A549 treated with AZD9567 at 1 μM for 4 hours (cell line): ENCODE results near the gene WRAP53. TPM values are rescaled to one million over a fixed set of nuclear protein-coding genes. Genes with fewer than 3 reads are reported as not detected.

Experiments used
- total RNA-seq: library from RNA; stranded (reverse); fragments of 200-300 nt; extraction: Qiagen RNA extraction; gene quantifications from 5 replicates; pipeline ENCODE4 v1.2.3, GENCODE V29; 2022; ENCODE audit not compliant: insufficient read depth

The WRAP53 gene
- 39.9 to 45.3 TPM (median 43.7 TPM) in 5 replicates for total RNA-seq

DNA sequence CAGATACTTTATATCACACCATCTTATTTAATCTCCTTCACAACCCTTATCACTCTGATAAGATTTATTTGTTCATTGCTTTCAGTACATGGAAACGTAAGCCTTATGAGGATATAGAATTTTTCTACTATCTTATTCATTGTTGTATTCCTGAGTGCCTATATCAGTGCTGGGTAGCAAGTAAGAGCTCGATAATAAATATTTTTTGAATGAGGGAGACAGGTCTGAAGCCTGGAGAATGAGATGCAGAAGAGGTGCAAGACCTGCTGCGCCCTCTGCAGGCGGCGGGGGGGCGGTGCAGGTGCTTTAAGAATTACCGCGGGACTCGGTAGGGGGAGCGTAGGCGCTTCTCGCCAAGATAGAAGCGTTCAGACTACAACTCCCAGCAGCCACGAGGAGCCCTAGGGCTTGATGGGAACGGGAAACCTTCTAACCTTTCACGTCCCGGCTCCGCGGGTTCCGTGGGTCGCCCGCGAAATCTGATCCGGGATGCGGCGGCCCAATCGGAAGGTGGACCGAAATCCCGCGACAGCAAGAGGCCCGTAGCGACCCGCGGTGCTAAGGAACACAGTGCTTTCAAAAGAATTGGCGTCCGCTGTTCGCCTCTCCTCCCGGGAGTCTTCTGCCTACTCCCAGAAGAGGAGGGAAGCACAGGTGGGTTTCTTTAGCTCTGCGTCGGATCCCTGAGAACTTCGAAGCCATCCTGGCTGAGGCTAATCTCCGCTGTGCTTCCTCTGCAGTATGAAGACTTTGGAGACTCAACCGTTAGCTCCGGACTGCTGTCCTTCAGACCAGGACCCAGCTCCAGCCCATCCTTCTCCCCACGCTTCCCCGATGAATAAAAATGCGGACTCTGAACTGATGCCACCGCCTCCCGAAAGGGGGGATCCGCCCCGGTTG, at the start of gene WRAP53:
Gene WRAP53, plus strand, starts transcription at position 570 of the 900 bp plus-strand sequence. Its CDS starts 172 bp downstream, at position 742.

DNA sequence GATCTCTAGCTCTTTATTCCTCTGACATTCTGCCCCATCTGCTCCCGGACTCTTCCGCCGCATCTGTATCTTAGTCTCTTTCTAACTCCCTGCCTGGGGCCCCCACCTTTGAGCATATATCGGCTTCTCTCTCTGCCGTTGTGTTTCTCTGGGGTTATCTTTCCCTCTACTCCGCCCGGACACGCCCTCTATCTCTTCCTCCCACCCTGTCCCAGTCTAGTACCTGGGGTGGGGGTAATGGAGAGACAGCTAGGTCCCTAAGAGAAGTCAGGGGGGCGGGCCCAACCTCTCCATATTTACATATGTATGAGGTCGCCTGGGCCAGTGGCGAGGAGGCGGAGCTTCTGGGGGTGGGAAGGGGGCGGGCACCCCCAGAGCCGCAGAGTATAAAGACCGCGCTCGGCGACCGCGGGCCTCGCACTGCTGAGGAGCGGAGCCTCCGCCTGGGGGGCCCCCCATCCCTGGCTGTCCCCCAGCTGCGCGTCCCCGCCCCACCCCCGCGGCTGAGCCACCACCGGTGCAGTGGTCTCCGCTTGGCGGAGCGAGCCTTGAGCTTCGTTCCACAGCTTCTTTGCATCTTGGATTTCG, 37.7 kb upstream of the WRAP53 start, which contains the start of gene ATP1B2:
Gene ATP1B2, plus strand, starts transcription at position 418 of the 588 bp plus-strand sequence. CDS start 593 bp downstream, outside the sequence.

DNA sequence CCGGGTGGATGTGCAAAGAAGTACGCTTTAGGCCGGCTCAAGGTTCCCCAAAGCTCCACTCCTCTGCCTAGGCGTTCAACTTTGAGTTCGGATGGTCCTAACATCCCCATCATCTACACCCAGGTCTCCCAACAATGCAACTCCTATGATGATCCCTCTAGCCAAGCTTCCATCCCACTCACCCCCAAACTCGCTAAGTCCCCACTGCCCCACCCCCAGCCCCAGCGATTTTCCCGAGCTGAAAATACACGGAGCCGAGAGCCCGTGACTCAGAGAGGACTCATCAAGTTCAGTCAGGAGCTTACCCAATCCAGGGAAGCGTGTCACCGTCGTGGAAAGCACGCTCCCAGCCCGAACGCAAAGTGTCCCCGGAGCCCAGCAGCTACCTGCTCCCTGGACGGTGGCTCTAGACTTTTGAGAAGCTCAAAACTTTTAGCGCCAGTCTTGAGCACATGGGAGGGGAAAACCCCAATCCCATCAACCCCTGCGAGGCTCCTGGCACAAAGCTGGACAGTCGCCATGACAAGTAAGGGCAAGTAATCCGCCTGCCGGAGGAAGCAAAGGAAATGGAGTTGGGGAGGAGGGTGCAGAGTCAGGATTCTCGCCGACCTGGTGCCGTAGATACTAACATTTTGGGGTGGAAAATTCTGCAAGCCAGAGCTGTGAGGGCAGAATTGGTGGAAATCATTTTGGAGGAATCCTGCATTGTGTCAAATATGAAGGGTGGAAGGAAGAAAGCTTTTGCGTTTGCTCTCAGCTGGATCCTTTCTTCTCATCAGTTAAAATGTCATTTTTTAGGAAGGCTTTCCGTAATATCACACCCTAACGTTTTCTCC, 987 bp upstream of the WRAP53 start, which contains the start of gene TP53:
Gene TP53, minus strand, starts transcription at position 419 of the 836 bp plus-strand sequence. CDS start 10,896 bp downstream, outside the sequence.

DNA sequence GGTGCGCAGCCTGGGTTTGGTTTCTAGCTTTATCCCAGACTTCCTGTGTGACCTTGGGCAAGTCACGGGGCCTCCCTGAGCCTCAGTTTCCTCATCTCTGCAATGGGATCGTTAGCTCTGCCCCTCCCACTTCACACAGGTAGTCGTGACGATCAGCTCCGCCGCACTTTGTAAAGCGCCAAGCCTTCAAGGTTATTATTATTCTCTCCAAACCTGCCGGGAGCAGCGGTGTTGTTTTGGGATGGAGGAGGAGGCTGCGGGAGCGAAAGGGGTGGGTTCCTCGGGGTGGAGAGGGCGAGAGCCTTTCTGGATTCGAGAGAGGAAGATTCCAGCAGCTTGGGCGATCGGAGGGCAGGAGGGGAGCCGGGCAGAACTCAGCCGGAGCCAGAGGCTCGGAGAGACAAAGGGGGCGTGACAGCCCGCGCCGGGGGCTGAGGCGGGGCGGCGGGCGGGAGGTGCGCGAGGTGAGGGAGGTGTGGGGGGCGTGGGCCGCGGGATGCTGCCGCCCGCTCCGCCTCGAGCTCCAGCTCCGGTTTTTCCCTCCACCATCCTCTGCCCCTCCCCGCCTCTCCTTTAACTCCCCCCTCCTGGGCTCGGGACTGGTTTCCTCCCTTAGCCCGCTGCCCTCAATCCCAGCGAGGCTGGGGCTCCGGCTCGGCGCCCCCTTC, 16.5 kb downstream of the WRAP53 start, which contains the start of gene EFNB3:
Gene EFNB3, plus strand, starts transcription at position 602 of the 668 bp plus-strand sequence. CDS start 397 bp downstream, outside the sequence.

DNA sequence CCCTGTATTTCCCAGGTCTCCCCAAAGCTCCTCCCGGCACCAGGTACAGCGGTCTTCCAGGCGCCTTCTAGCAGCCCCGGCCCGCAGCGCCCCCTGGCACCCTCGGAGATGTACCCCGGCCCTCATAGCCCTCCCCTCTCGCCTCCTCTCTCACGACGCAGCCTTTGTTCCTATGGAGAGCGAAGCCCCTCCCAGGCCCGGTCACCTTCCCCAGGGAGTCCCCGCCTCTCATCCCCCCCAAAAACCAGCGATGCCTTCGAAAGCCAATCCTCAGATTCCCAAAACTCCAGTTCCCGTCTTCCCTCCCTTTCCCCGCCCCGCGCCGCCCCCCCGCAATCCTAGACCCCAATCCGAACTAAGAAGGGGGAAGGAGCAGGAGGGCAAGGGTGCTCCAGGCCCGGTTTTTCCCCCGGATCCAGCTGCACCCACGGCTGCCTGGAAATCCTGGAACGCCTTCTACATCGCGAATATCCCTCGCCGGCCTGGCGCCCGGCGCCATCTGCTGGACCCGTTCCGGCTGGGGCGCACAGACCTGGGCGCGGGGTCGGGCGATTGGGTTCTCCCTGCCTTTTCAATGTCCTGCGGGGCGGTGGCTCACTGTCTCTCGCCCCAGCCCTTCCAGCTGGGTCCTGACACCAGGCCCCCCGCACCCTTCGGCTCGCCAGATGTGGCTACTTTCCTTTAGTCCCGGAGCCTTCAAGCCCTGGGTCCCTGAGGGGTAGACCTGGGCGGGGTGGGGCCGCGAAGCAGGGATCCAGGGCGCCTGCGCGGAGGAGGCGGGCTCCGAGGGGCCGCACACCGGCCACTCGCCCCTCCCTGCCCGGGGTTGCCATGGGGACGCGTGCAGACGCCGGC, 28.9 kb downstream of the WRAP53 start, which contains the start of gene DNAH2:
Gene DNAH2, plus strand, starts transcription at position 844 of the 855 bp plus-strand sequence. CDS start 1,991 bp downstream, outside the sequence.

Other genes with a start within 250 kb of the WRAP53 start
- 0.67 to 1.3 TPM (median 0.74 TPM) in 4 of 5 replicates, not detected in the other for gene FGF11, start 249.0 kb upstream of the WRAP53 start, total RNA-seq
- 5.7 to 17.4 TPM (median 8.1 TPM) in 5 replicates for gene CHRNB1, start 243.4 kb upstream of the WRAP53 start, total RNA-seq
- 17.6 to 21.8 TPM (median 20.5 TPM) in 5 replicates for gene ZBTB4, start 208.8 kb upstream of the WRAP53 start, total RNA-seq
- gene SLC35G6, start 207.0 kb upstream of the WRAP53 start, total RNA-seq = not detected in 5 replicates
- gene POLR2A, start 204.1 kb upstream of the WRAP53 start, total RNA-seq = 74.1 to 103 TPM (median 95.9 TPM) in 5 replicates
- gene TNFSF12, start 139.4 kb upstream of the WRAP53 start, total RNA-seq = 7.1 to 11.8 TPM (median 9.9 TPM) in 5 replicates
- gene TNFSF13, start 129.7 kb upstream of the WRAP53 start, total RNA-seq = 0.40 to 0.92 TPM (median 0.66 TPM) in 4 of 5 replicates, not detected in the other
- gene SENP3, start 126.6 kb upstream of the WRAP53 start, total RNA-seq = 70.1 to 96.6 TPM (median 91.7 TPM) in 5 replicates
- 23.5 to 28.8 TPM (median 28.1 TPM) in 5 replicates for gene CD68, start 108.8 kb upstream of the WRAP53 start, total RNA-seq
- gene MPDU1, start 104.6 kb upstream of the WRAP53 start, total RNA-seq = 112 to 167 TPM (median 117 TPM) in 5 replicates
- gene SOX15, start 98.4 kb upstream of the WRAP53 start, total RNA-seq = 0.17 to 0.42 TPM (median 0.28 TPM) in 4 of 5 replicates, not detected in the other
- gene FXR2, start 73.6 kb upstream of the WRAP53 start, total RNA-seq = 59.1 to 61.9 TPM (median 61.2 TPM) in 5 replicates
- 51.0 to 90.6 TPM (median 82.1 TPM) in 5 replicates for gene SAT2, start 60.7 kb upstream of the WRAP53 start, total RNA-seq
- 0.47 to 1.00 TPM (median 0.70 TPM) in 4 of 5 replicates, not detected in the other for gene SHBG, start 58.3 kb upstream of the WRAP53 start, total RNA-seq
- 0.19 to 0.26 TPM (median 0.24 TPM) in 4 of 5 replicates, not detected in the other for gene ATP1B2, start 37.6 kb upstream of the WRAP53 start, total RNA-seq
- 42.8 to 46.9 TPM (median 44.9 TPM) in 5 replicates for gene TP53, start 987 bp upstream of the WRAP53 start, total RNA-seq
- gene EFNB3, start 16.7 kb downstream of the WRAP53 start, total RNA-seq = 1.1 to 2.2 TPM (median 1.3 TPM) in 5 replicates
- gene DNAH2, start 29.3 kb downstream of the WRAP53 start, total RNA-seq = 0.03 to 0.10 TPM (median 0.05 TPM) in 3 of 5 replicates, not detected in the others
- gene KDM6B, start 145.7 kb downstream of the WRAP53 start, total RNA-seq = 6.7 to 19.5 TPM (median 13.5 TPM) in 5 replicates
- 0.79 to 1.4 TPM (median 1.2 TPM) in 4 of 5 replicates, not detected in the other for gene TMEM88, start 166.6 kb downstream of the WRAP53 start, total RNA-seq
- 115 to 231 TPM (median 227 TPM) in 5 replicates for gene NAA38, start 169.1 kb downstream of the WRAP53 start, total RNA-seq
- 17.6 to 22.9 TPM (median 19.7 TPM) in 5 replicates for gene CYB5D1, start 169.5 kb downstream of the WRAP53 start, total RNA-seq
- gene CHD3, start 200.3 kb downstream of the WRAP53 start, total RNA-seq = 50.7 to 58.1 TPM (median 56.6 TPM) in 5 replicates
- 1.2 to 2.1 TPM (median 1.4 TPM) in 5 replicates for gene RNF227, start 227.8 kb downstream of the WRAP53 start, total RNA-seq
- 2.3 to 2.9 TPM (median 2.4 TPM) in 4 of 5 replicates, not detected in the other for gene KCNAB3, start 241.4 kb downstream of the WRAP53 start, total RNA-seq
- 305 to 400 TPM (median 319 TPM) in 5 replicates for gene TRAPPC1, start 243.5 kb downstream of the WRAP53 start, total RNA-seq
- 18.2 to 49.4 TPM (median 43.5 TPM) in 5 replicates for gene CNTROB, start 243.7 kb downstream of the WRAP53 start, total RNA-seq